GM19395 (cell line): Measurements from ENCODE around the gene HDAC1.
"Not testable (repeated sequence)": the region's sequence is repeated elsewhere in the genome, so short reads cannot be mapped to it uniquely, and the experiment has no call there.

Source experiments
- ATAC-seq: cut with Tn5 transposase; IDR thresholded peaks from one replicate; pipeline ENCODE4 v1.9.1; 2021; ENCODE audit warnings: mild to moderate bottlenecking, moderate library complexity; ENCODE audit not compliant: unreplicated experiment

Gene HDAC1

GRCh38 chr1:32273391-32274208 lies 18.3 kb upstream of the HDAC1 start:
- no peak for ATAC-seq

GRCh38 chr1:32274646-32275340 lies 17.1 kb upstream of the HDAC1 start:
- ATAC-seq, result no peak

- ATAC-seq, result no peak
Measured at GRCh38 chr1:32275424-32275823, 16.5 kb upstream of the HDAC1 start.

- no peak for ATAC-seq
Measured at GRCh38 chr1:32276032-32276782, 15.7 kb upstream of the HDAC1 start.

- not testable (repeated sequence) for ATAC-seq
Measured at GRCh38 chr1:32284777-32285176, 7.1 kb upstream of the HDAC1 start.

- ATAC-seq, result no peak
Measured at GRCh38 chr1:32285658-32286057, 6.2 kb upstream of the HDAC1 start.

- no peak for ATAC-seq
Measured at GRCh38 chr1:32286763-32287162, 5.1 kb upstream of the HDAC1 start.

GRCh38 chr1:32289256-32289655 lies 2.6 kb upstream of the HDAC1 start:
- ATAC-seq, result no peak

GRCh38 chr1:32291145-32291707 lies 657 bp upstream of the HDAC1 start:
- ATAC-seq, result no peak

GRCh38 chr1:32298211-32298610 lies 6.3 kb downstream of the HDAC1 start:
- ATAC-seq, result not testable (repeated sequence)

GRCh38 chr1:32299327-32299726 lies 7.4 kb downstream of the HDAC1 start:
- ATAC-seq, result no peak

GRCh38 chr1:32303358-32303757 lies 11.5 kb downstream of the HDAC1 start:
- ATAC-seq, result no peak

- no peak for ATAC-seq
Measured at GRCh38 chr1:32303997-32304622, 12.2 kb downstream of the HDAC1 start.

GRCh38 chr1:32305310-32305709 lies 13.4 kb downstream of the HDAC1 start:
- no peak for ATAC-seq

GRCh38 chr1:32307324-32307723 lies 15.4 kb downstream of the HDAC1 start:
- ATAC-seq, result no peak

GRCh38 chr1:32309960-32310359 lies 18.1 kb downstream of the HDAC1 start:
- ATAC-seq, result no peak

GRCh38 chr1:32311709-32312393 lies 20.0 kb downstream of the HDAC1 start:
- ATAC-seq, result no peak

- no peak for ATAC-seq
Measured at GRCh38 chr1:32316903-32317277, 25.0 kb downstream of the HDAC1 start.

- ATAC-seq, result no peak
Measured at GRCh38 chr1:32318127-32318869, 26.4 kb downstream of the HDAC1 start.
